Measurements from ENCODE around the gene FURIN. TPM values are rescaled to one million over a fixed set of nuclear protein-coding genes. Genes with fewer than 3 reads are reported as not detected.

Gene FURIN
- polyA plus RNA-seq, 1 of the 3 experiments (the other 2 are of a cell fraction): 40.8 TPM

DNA sequence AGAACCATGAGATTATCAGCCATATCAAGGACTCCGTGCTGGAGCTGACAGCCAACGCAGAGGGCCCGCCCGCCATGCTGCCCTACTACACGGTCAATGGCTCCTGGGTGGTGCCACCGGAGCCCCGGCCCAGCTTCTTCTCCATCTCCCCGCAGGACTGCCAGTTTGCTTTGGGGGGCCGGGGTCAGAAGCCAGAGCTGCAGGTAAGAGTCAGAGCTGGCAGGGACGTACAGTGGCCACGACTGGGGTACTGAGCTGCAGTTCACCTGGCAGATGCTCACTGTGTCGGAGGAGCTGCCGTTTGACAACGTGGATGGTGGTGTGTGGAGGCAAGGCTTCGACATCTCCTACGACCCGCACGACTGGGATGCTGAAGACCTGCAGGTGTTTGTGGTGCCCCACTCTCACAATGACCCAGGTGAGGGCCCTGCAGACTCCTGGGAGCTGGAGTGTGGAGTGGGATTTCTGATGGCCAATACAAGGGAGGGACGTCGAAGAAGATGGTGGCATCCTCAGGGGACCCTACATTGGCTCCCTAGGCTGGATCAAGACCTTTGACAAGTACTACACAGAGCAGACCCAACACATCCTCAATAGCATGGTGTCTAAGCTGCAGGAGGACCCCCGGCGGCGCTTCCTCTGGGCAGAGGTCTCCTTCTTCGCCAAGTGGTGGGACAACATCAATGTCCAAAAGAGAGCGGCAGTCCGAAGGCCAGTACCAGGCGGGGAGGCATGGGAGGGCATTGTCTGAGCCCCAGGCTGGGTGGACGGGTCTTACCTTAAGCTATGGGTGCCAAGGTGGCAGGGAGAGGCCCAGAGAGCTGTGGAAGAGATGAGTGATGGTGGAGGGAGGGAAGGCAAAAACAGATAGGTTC is 37.2 kb downstream of the FURIN start:
- ChIA-PET POLR2A (no interaction called here), CTCF (interaction anchor here (0.9 to 7.5 kb wide), 4 partner anchors 20 to 257 kb away, joined by 3 to 121 read pairs (median 7); partner anchors contain the start of genes HDDC3 and UNC45A)
- peaks cover 0 to 36% of the 10 kb centered on the region in 2 experiments for H3K36me3 ChIP-seq (replicated peaks in 1 of 2; ENCODE audit: control insufficient read depth in 1 of 2, insufficient read depth in 2 of 2, low read length in 1 of 2)
- no peak overlapping the region for H2AFZ ChIP-seq (ENCODE audit: low read depth)
- H3F3A ChIP-seq (replicated peaks; ENCODE audit: insufficient read depth): peaks cover 7% of the 10 kb centered on the region
- DNase-seq: no peak
- WGBS (ENCODE audit: low lambda C conversion rate): 98% methylated on average over 22 of the region's 28 CpGs
- no peak overlapping the region for H3K4me2 ChIP-seq
- H4K20me1 ChIP-seq (ENCODE audit: insufficient read depth): no peaks in the 10 kb centered on the region
- H3K9me3 ChIP-seq: no peaks in the 10 kb centered on the region
- no peaks in the 10 kb centered on the region for H3K27me3 ChIP-seq (ENCODE audit: insufficient read depth)
- no peaks in the 10 kb centered on the region for H3K9me2 ChIP-seq
- H3K9ac ChIP-seq: no peak overlapping the region
- H3K27ac ChIP-seq (ENCODE audit: low read depth in 2 of 2, low read length in 1 of 2): no peak overlapping the region
- no peaks in the 10 kb centered on the region for H3K79me2 ChIP-seq (ENCODE audit: insufficient read depth)
- no peak overlapping the region for H3K4me3 ChIP-seq (ENCODE audit: low read depth in 2 of 2, low read length in 1 of 2)
- TF ChIP-seq SMC3 (IDR thresholded peaks at IDR 0.05; ENCODE audit: low read depth, low read length) (no peak), RAD21 (IDR thresholded peaks at IDR 0.05; ENCODE audit: low read length) (no peak), JUND (IDR thresholded peaks at IDR 0.05) (no peak), CTCF (IDR thresholded peaks at IDR 0.05) (no peak), EZH2phosphoT487 (IDR thresholded peaks at IDR 0.05; ENCODE audit: borderline replicate concordance, low read depth) (no peak), TCF12 (IDR thresholded peaks at IDR 0.05) (no peak), RXRA (IDR thresholded peaks at IDR 0.05; ENCODE audit: borderline replicate concordance, low read depth) (no peak), TEAD4 (IDR thresholded peaks at IDR 0.05; ENCODE audit: borderline replicate concordance, insufficient read depth) (no peak), RFX5 (IDR thresholded peaks at IDR 0.05; ENCODE audit: low read length) (no peak), MEF2A (IDR thresholded peaks at IDR 0.05; ENCODE audit: borderline replicate concordance, low read depth) (no peak), EP300 (IDR thresholded peaks at IDR 0.05; ENCODE audit: borderline replicate concordance in 1 of 2, low read depth in 1 of 2, low read length in 1 of 2) (no peak), SIN3A (IDR thresholded peaks at IDR 0.05; ENCODE audit: borderline replicate concordance, low read depth, low read length) (no peak)
- peaks cover 3 to 11% of the 10 kb centered on the region in 2 experiments; a peak in 2 of 4 replicates for H3K4me1 ChIP-seq (ENCODE audit: control insufficient read depth in 1 of 2, insufficient read depth in 2 of 2, low read depth in 1 of 2, low read length in 1 of 2)

DNA sequence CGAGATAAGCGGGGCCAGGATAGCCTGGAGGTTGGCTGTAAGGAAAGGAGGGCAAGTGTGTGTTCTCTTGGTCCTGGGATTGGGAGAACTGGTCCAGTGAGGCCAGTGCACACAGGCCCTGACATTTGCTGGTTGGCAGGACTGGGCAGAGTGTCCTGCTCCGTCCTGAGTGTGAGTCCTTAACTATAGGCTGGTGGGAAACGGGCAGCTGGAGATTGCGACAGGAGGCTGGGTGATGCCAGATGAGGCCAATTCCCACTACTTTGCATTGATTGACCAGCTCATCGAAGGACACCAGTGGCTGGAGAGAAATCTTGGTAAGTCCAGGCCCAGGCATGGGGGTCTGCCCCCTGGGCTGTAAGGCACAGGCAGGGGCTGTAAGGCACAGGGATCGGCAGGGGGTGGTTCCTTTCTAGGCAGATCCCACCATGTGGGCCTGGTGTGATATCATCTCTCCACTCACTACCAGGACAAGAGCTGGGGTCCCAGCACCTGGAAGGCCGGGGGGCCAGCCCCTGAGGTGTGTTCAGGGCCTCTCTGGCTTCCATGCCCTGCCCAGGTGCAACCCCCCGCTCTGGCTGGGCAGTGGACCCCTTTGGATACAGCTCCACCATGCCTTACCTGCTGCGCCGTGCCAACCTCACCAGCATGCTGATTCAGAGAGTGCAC is 37.9 kb downstream of the FURIN start:
- H3K4me1 ChIP-seq (ENCODE audit: control insufficient read depth in 1 of 2, insufficient read depth in 2 of 2, low read depth in 1 of 2, low read length in 1 of 2): peaks cover 3 to 11% of the 10 kb centered on the region in 2 experiments; a peak in 2 of 4 replicates
- H3K9me2 ChIP-seq: no peaks in the 10 kb centered on the region
- POLR2A ChIA-PET: no interaction called here
- H3K79me2 ChIP-seq (ENCODE audit: insufficient read depth): no peaks in the 10 kb centered on the region
- no peak overlapping the region for H3K9ac ChIP-seq
- H2AFZ ChIP-seq (ENCODE audit: low read depth): no peak overlapping the region
- H4K20me1 ChIP-seq (ENCODE audit: insufficient read depth): no peaks in the 10 kb centered on the region
- H3K4me2 ChIP-seq: no peak overlapping the region
- DNase-seq: no peak
- H3K4me3 ChIP-seq (ENCODE audit: low read depth in 2 of 2, low read length in 1 of 2): no peak overlapping the region
- no peaks in the 10 kb centered on the region for H3K9me3 ChIP-seq
- H3F3A ChIP-seq (replicated peaks; ENCODE audit: insufficient read depth): peaks cover 7% of the 10 kb centered on the region
- peaks cover 0 to 42% of the 10 kb centered on the region in 2 experiments for H3K36me3 ChIP-seq (replicated peaks in 1 of 2; ENCODE audit: control insufficient read depth in 1 of 2, insufficient read depth in 2 of 2, low read length in 1 of 2)
- no peaks in the 10 kb centered on the region for H3K27me3 ChIP-seq (ENCODE audit: insufficient read depth)
- H3K27ac ChIP-seq (ENCODE audit: low read depth in 2 of 2, low read length in 1 of 2): no peak overlapping the region
- over 99% methylated on average over 6 of the region's 11 CpGs for WGBS (ENCODE audit: low lambda C conversion rate)
- CTCF ChIA-PET: interaction anchor here (1.5 to 7.5 kb wide), 3 partner anchors 21 to 258 kb away, joined by 4 to 121 read pairs (median 10); partner anchors contain the start of genes HDDC3 and UNC45A
- TF ChIP-seq FOSL2 (IDR thresholded peaks at IDR 0.05; ENCODE audit: borderline replicate concordance, low read depth): no peak
- TF ChIP-seq POLR2AphosphoS5 (IDR thresholded peaks at IDR 0.05; ENCODE audit: low read depth, low read length): no peak
- TF ChIP-seq RXRA (IDR thresholded peaks at IDR 0.05; ENCODE audit: borderline replicate concordance, low read depth): no peak
- no peak for TF ChIP-seq JUND (IDR thresholded peaks at IDR 0.05)
- TF ChIP-seq USF1 (IDR thresholded peaks at IDR 0.05; ENCODE audit: borderline replicate concordance, low read depth): no peak
- no peak for TF ChIP-seq GATA2 (CRISPR knock-in tag; IDR thresholded peaks at IDR 0.05)
- TF ChIP-seq MAX (IDR thresholded peaks at IDR 0.05; ENCODE audit: low read depth): no peak
- TF ChIP-seq CHD2 (IDR thresholded peaks at IDR 0.05; ENCODE audit: low read length, partially characterized antibody): no peak
- TF ChIP-seq, protein P1, sequence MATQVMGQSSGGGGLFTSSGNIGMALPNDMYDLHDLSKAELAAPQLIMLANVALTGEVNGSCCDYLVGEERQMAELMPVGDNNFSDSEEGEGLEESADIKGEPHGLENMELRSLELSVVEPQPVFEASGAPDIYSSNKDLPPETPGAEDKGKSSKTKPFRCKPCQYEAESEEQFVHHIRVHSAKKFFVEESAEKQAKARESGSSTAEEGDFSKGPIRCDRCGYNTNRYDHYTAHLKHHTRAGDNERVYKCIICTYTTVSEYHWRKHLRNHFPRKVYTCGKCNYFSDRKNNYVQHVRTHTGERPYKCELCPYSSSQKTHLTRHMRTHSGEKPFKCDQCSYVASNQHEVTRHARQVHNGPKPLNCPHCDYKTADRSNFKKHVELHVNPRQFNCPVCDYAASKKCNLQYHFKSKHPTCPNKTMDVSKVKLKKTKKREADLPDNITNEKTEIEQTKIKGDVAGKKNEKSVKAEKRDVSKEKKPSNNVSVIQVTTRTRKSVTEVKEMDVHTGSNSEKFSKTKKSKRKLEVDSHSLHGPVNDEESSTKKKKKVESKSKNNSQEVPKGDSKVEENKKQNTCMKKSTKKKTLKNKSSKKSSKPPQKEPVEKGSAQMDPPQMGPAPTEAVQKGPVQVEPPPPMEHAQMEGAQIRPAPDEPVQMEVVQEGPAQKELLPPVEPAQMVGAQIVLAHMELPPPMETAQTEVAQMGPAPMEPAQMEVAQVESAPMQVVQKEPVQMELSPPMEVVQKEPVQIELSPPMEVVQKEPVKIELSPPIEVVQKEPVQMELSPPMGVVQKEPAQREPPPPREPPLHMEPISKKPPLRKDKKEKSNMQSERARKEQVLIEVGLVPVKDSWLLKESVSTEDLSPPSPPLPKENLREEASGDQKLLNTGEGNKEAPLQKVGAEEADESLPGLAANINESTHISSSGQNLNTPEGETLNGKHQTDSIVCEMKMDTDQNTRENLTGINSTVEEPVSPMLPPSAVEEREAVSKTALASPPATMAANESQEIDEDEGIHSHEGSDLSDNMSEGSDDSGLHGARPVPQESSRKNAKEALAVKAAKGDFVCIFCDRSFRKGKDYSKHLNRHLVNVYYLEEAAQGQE (IDR thresholded peaks at IDR 0.05; ENCODE audit: low read depth, low read length): no peak
